SKM-1 treated with dmso at 0.1 percent for 144 hours (cell line): ENCODE data around the gene DBF4.
"Not testable (repeated sequence)": the region's sequence is repeated elsewhere in the genome, so short reads cannot be mapped to it uniquely, and the experiment has no call there.

Source experiments
- DNase-seq: peaks from one replicate; lab custom pipeline; 2025; ENCODE audit not compliant: unreplicated experiment; lab: John Stamatoyannopoulos, UW

Gene DBF4

GRCh38 chr7:87878208-87878735 lies 2.0 kb downstream of the DBF4 start:
- no peak for DNase-seq

DNA sequence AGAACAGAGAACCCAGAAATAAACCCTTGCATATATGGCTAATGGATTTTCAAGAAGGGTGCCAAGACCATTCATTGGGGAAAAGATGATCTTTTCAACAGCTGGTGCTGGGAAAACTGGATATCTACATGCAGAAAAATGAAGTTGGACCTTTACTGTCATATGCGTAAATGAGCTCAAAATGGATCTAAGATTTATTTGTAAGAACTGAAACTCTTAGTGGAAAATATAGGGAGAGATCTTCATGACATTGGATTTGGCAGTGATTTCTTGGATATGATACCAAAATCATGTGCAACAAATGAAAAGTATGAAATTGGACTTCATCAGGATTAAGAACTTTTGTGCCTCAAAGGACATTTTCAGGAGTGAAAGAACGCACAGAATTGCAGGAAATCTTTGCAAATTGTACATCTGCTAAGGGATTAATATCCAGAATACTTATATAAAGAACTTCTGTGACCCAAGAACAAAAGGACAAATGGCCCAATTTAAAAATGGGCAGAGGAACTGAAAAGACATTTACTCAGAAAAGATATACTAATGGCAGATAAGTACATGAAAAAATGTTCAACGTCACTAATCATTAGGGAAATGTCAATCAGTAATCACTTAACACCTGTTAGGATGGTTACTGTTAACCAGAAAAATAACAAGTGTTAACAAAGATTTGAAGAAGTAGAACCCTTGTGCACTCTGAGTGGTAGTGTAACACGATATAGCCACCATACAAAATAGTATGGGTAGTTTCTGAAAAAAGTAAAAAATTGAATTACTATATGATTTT lies 6.1 kb downstream of the DBF4 start:
- no peak for DNase-seq

- no peak for DNase-seq
Measured at GRCh38 chr7:87885018-87885417, 8.7 kb downstream of the DBF4 start.

DNA sequence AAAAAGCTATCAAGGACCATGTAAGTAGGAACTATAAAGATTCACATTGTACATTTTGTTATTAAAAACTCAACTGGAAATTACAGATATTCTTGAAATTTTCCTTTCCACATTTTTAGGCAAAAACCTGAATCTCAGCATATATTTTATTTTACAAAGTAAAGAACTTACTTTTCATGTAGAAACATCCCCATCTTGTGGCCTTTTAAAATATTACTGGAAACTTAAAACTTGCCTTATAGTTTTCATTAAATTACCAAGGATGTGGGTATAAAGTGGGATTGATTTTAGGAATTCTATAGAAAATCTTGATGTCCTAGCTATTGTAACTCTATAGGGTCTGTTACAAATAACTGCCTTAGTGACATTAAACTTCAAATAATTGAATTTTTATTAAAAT lies 10.6 kb downstream of the DBF4 start:
- peak; percentile 29 for DNase-seq

DNA sequence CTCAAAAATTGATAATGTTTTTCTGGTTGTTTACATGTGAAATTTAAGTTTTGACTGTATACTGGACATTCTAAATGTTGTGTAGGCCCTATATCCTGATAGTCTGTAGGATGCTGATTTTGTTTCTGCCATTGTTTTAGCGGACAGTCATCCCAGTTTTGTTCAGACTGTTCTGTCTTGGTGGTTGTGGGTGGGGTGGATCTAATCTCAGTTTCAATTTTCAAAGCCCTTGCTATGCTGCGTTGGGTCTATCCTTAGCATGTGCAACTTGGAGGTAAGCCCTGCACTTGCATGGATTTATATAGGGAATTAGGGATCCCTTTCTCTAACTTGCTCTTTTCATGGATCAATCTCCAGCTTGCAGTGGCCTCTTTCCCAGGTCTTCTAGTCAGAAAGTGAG lies 19.1 kb downstream of the DBF4 start:
- no peak for DNase-seq

- no peak for DNase-seq
Measured at GRCh38 chr7:87899255-87899654, 23.0 kb downstream of the DBF4 start.

DNA sequence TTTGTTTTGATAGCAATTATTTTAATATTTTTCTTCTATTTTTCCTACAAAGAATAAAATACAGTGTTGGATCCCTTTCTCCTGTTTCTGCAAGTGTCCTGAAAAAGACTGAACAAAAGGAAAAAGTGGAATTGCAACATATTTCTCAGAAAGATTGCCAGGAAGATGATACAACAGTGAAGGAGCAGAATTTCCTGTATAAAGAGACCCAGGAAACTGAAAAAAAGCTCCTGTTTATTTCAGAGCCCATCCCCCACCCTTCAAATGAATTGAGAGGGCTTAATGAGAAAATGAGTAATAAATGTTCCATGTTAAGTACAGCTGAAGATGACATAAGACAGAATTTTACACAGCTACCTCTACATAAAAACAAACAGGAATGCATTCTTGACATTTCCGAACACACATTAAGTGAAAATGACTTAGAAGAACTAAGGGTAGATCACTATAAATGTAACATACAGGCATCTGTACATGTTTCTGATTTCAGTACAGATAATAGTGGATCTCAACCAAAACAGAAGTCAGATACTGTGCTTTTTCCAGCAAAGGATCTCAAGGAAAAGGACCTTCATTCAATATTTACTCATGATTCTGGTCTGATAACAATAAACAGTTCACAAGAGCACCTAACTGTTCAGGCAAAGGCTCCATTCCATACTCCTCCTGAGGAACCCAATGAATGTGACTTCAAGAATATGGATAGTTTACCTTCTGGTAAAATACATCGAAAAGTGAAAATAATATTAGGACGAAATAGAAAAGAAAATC lies 31.0 kb downstream of the DBF4 start:
- DNase-seq: not testable (repeated sequence)

- not testable (repeated sequence) for DNase-seq
Measured at GRCh38 chr7:87908814-87909213, 32.5 kb downstream of the DBF4 start.

GRCh38 chr7:87912121-87912520 lies 35.8 kb downstream of the DBF4 start:
- peak; percentile 11 for DNase-seq

GRCh38 chr7:87918740-87919139 lies 42.4 kb downstream of the DBF4 start:
- no peak for DNase-seq

GRCh38 chr7:87919875-87920274 lies 43.6 kb downstream of the DBF4 start:
- DNase-seq: no peak

DNA sequence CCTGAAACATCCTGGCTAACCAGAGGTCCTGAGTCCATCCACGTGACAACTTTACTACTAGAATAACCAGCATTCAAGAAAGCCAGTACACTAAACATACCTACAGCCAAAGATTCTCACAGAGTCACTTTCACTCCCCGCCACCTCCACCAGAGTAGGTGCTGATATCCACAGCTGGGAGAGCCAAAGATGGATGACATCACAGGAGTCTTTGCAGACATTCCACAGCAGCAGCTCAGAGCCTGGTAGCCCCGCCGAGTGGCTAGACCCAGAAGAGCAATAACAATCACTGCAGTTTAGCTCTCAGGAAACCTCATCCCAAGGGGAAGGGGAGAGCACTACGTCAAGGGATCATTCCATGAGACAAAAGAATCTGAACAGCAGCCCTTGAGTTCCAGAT lies 44.3 kb downstream of the DBF4 start:
- no peak for DNase-seq

- not testable (repeated sequence) for DNase-seq
Measured at GRCh38 chr7:87922759-87923395, 46.6 kb downstream of the DBF4 start.

DNA sequence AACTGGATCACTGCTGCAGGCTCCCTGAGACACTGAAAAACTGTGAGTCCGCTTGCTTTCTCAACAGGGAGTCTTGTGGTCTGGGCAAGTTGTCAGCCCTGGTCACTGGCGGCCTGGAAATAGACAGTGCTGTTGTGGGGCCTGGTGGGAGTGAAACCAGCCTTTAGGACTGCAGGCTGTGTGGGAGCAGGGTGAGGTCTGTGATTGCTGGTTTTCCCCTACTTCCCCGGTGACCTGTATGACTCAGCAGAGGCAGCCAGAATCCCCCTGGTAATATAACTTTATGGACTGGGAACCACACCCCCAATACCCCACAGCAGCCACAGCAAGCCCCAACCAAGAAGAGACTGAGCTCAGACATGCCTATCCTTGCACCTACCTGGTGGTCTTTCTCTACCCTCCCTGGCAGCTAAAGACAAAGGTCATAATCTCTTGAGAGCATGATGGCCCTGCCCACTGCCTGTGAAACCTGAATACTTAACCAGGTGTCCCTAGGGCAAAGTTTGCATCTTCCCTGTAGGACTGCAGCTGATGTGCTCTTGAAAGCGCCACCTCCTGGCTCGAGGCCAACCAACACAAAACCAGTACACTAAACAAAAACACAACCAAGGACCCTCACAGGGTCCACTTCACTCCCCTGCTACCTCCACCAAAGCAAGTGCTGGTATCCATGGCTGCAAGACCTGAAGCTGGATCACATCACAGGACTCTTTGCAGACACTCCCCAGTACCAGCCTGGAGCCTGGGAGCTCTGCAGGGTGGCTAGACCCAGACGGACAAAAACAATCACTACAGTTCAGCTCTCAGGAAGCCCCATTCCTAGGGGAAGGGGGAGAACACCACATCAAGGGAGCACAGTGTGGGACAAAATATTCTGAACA lies 50.5 kb downstream of the DBF4 start:
- DNase-seq: no peak

DNA sequence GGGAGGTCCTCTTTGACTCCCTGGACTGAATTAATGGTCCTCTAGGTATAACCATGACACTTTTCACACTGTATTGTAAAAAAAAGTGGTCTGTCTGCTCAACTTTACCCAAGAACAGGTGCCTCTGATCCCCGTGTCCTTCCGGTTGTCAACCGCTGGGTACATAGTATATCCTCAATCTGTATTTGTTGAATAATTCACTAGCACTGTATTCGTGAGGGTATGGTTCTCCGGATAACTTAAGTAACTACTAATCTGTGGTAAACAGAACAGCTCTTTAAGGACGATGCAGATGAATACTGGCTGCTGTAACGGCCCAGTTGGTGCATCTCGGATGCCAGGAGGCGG lies 57.3 kb downstream of the DBF4 start:
- DNase-seq: no peak

DNA sequence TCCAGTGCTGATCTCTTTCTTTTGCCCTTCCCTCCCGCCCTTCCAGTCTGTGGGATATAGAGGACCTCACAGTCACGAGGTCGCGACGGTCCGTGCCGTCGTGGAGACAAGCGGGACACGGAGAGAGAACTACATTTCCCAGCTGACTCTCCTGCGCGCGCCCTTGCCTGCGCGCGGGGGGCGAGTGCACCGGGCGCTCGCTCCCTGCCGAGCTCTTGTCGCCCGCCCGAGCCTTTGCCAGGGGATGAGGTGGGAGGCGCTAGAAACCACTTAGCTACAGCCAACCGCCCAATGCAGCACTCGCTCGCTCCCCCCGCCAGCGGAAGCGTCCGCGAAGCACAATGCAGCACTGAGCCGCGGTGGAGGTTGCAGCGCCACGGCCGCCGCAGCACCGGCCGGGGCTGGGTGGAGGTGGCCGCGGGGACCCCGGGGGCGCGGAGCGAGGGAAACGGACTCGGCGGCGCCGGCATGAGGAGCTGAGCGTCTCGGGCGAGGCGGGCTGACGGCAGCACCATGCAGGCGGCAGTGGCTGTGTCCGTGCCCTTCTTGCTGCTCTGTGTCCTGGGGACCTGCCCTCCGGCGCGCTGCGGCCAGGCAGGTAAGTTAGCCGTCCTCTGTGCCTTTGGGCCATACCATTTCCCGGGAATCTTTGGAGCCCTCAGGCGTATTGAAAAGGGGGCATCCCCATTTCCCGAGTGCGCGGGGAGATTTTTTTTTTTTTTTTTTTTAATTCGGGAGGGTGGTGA lies 57.8 kb downstream of the DBF4 start, which contains the start of gene ADAM22:
TSS of gene ADAM22 (plus strand) at position 299 of the 746 bp plus-strand sequence. CDS start at position 514, 215 bp downstream.
- DNase-seq: peak; percentile 93

- DNase-seq: no peak
Measured at GRCh38 chr7:87934699-87935383, 58.5 kb downstream of the DBF4 start.

- no peak for DNase-seq
Measured at GRCh38 chr7:87935384-87935706, 59.1 kb downstream of the DBF4 start.

DNA sequence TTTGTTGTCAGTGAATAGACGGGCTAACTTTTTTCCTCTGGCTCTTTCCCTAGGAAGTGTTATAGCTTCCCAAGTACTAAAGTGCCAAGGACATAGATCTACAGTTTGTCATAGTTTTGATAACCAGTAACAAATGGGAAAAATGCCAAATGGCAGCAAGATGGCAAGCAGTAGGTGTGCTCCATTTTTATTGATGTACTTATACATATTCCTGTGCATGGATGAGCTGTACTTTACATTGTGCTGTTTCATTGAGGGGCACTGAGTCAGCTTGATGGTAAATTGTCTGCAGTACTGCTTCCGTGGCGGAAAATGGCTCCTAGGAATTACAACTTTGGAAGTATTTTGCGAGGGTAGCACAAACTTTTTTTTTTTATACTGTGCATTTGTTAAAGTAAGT lies 64.8 kb downstream of the DBF4 start:
- DNase-seq: no peak

DNA sequence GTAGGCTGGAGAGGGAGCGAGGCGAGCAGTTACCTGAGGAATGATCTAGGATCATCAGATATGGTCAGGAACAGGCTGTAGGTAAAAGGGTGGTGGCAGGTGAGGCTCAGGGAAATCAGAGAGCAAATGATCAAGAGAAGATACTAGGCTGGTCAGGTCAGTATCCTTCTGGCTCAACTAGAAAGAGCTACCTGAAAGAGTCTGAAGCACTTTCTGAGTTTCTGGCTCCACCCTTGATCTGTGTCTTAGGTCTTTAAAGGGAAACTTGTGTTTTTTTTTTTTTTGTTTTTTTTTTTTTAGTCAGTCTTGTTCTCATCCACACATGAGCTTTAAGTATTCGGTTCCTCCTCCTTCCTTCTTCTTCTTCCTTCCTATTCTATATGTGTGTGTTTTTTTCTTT lies 68.3 kb downstream of the DBF4 start:
- no peak for DNase-seq
